GF-D8 (cell line): ENCODE results near the gene MGAT1.
A peak's percentile ranks its signal among the peaks of the same experiment; 100 is the strongest.
"Not testable (repeated sequence)": the region's sequence is repeated elsewhere in the genome, so short reads cannot be mapped to it uniquely, and the experiment has no call there.

Source experiments
- DNase-seq: peaks from one replicate; lab custom pipeline; 2025; lab: John Stamatoyannopoulos, UW

The MGAT1 gene

GRCh38 chr5:180804129-180804618 lies 1.6 kb upstream of the MGAT1 start:
- no peak for DNase-seq

DNA sequence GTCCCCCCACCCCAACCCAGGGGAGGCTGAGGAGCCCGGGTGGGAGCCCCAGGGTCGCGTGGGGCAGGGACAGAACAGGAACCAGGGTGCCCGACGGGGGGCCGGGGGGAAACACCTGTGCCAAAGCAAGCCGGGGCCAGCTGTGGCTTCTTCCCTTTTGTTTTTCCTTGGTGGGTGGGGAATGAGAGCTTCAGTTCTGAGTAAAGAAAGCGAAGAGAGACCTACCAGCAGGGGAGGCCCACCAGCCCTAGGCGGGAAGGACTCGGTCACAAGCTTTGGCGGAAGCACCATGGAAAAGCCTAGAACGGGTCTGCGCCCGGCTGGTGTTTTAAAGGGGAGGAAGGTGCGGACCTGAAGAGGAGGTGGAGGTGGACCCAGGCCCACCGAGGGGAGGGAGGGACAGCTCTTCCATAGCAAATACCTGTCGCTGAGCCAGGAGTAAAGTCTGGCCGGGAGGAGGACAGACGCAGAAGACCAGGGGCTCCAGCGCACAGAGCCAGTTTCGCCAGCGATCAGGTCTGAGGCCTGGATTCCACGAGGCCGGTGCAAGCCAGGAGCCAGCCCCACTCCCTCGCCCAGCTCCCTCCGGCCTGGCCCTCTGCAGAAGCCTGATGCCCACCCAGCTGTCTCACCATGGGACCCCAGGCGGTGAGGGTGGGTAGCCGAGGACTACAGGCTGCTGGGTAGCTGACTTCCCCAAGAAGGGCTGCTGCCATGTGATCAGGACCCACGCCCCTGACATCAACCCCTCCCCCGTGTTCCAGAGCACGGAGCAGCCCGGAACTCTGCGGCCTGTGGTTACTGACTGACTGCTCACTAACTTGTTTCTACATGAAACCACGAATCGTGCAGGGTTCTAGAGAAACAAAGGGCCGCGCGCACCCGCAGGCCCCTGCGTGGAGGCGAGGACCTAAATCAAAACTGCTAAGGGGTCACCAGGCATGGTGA lies 849 bp upstream of the MGAT1 start:
- DNase-seq, result peak; percentile 87

- DNase-seq, result no peak
Measured at GRCh38 chr5:180801596-180802324, 846 bp downstream of the MGAT1 start.

DNA sequence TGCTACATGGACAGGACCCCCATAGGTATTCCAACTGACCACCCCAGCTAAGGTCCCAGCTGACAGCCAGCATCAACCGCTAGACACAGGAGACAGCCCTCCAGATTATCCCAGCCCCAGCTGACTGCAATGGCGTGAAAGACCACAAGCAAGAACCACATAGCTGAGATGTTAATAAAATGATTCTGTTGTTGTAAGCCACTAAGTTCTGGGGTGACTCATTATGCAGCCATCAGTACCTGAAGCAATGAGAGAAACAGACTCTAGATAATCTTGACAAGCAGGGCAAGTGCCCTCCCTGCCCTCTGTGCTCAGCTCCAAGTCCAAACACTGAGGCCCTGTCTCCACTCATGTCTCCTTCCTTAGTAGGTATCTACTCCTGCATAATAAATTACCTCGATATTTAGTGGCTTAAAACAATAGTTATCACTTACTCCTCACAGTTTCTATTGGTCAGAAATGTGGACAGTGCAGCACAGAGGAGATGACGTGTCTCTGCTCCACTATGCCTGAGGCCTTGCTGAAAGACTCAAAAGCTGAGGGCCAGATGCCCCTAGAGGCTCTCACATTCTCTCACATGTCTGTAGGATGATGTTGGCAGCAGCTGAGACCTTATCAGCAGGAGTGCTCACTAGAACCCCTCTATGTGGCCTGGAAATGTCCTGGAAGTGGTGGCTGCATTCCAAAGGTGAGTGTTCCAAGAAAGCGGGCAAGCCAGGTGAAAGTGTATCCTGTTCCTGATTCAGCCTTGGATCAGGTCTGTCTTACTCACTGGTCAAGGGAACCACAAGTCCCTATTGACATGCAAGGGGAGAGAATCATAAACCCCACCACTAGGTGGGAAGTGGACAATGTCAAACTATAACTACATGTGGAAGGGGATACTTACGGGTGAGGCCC lies 2.5 kb downstream of the MGAT1 start:
- DNase-seq, result no peak

DNA sequence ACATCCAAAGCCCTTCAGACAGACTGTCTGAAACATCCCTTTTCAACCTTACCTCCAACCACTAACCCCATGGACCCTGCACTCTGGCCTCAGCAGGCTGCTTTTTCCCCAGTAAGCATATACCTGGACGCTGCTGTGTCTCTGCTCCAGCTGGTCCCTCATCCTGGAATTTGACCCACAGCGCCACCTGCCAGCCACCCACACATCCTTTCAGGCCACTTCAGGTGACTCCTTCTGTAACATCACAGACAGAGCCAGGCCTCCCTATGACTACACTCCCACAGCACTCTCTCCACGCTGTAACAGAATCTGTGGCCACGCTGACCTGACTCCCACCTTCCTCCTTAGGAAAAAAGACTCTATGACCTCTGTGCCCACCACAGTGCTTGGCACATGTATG lies 3.4 kb downstream of the MGAT1 start:
- no peak for DNase-seq

GRCh38 chr5:180798193-180798592 lies 4.4 kb downstream of the MGAT1 start:
- DNase-seq, result no peak

GRCh38 chr5:180797256-180798192 lies 5.1 kb downstream of the MGAT1 start:
- no peak for DNase-seq

GRCh38 chr5:180795771-180796313 lies 6.8 kb downstream of the MGAT1 start:
- DNase-seq, result no peak

- DNase-seq, result no peak
Measured at GRCh38 chr5:180792965-180793287, 9.7 kb downstream of the MGAT1 start.

DNA sequence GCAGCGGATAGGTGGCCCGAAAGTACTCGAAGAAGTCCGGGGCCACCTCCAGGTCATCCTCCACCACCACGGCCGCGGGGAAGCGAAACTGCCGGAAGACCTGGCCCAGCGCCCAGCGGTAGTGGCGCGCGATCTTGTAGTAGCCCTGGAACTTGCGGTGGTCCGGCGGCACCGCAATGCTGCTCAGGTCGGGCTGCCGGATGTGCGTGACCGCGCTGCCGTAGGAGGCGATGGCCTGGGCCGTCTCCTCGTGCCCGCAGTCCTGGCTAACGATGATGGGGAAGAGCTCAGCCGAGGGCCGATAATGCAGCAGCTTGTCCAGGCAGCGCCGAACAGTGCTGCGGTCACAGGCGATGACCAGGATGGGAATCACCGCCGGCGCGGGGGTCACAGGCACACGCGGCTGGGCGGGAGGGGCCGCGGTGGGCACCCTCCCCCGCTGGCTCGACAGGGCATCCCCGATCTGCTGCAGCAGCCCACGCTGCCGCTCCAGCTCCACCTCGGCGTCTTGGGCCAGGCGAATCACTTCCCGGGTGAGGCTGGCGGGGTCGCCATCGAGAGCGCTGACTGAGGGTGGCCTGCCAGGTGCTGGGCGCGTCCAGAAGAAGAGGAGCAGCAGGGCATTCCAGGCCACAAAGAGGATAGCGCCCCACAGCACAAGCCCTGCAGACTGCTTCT lies 10.2 kb downstream of the MGAT1 start:
- no peak for DNase-seq

- DNase-seq, result no peak
Measured at GRCh38 chr5:180791611-180792213, 10.9 kb downstream of the MGAT1 start.

- no peak for DNase-seq
Measured at GRCh38 chr5:180790524-180790923, 12.1 kb downstream of the MGAT1 start.

- peak; percentile 35 for DNase-seq
Measured at GRCh38 chr5:180790020-180790419, 12.6 kb downstream of the MGAT1 start.

DNA sequence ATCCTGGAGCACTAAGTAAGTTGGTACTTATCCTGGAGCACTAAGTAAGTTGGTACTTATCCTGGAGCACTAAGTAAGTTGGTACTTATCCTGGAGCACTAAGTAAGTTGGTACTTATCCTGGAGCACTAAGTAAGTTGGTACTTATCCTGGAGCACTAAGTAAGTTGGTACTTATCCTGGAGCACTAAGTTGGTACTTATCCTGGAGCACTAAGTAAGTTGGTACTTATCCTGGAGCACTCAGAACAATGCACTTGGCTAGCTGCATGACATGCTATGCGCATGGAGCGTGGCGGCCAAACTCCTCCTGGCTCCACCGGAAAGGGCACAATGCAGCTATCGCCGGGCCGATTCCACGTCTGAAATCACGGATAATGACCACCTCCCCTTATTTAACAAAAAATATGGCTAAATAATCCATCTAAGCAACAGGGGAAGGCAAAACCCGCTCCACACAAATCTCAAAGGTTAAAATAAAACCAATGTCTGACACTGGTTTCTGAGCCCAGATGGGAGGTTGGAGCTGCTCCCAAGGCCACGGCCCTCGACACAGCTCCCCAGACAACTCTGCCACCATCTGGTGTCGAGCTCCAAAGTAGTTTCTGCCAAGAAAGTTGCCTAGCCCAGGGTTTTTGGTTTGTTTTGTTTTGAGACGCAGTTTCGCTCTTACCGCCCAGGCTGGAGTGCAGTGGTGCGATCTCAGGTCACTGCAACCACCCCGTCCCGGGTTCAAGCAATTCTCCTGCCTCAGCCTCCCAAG lies 13.8 kb downstream of the MGAT1 start:
- DNase-seq, result not testable (repeated sequence)

DNA sequence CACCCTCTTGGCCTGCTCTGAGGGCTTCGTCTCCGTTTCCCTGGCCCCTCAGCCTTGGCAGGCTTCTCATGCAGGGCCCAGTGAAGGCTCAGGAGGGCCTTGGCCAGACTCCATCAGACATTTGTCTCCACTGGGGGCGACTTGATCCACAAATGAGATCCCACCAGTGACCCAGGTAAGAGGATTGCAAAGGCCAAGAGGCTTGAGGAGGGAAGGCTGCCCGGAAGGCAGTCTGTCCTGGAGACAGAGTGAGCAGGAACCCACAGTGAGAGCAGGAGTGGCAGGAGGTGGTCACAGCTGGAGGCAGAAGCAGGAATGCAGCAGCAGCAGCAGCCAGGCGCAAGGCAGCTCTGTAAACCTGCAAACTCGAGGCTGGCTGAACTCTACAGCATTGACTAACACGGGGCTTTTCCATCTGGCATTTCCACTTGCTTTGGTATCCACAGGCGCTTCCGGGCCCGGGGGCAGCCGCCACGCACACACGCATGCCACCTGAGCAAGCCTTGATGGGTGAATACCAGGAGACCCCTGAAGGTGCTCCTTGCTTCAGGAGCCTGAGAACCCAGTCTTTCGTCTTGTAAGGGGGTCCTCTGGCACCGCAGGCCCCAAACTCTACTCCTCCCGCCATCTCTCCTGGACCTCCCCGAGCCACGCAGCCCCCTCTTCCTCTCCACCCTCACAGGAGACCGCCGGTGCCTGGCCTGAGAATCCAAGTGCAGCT lies 14.7 kb downstream of the MGAT1 start:
- no peak for DNase-seq

- no peak for DNase-seq
Measured at GRCh38 chr5:180786531-180787398, 15.8 kb downstream of the MGAT1 start.

DNA sequence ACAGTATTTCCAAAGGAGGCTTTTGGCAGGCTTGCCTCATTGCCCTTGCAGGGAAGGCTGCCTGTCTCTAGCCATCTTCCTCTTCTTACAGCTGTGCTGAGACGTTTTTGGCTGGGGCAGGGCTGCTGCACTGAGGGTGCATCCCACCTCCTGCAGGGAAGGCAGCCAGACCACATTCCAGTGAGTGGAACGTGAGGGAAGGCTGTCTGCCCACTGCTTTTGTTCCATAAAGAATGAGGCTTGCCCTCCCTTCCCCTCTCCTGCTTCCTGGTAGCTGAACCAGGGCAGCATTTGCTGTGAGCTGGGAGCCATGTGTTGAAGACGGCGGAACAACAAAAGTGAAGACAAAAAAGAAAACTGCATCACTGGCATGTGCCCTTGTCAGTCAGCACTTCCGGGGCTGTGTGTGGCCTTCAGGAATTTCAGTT lies 16.8 kb downstream of the MGAT1 start:
- DNase-seq, result no peak
